DND-41 (cell line): Measurements from ENCODE around the gene PKN3.

ENCODE experiments used
- EZH2 ChIP-seq: IDR thresholded peaks from 3 replicates; pipeline ENCODE4 v1.6.1; 2012; ENCODE audit warnings: borderline replicate concordance, low read depth, mild to moderate bottlenecking, moderate library complexity, low read length, inconsistent platforms; ENCODE audit not compliant: severe bottlenecking
- TF ChIP-seq, protein P1 (sequence below): IDR thresholded peaks from 2 replicates; pipeline ENCODE4 v1.5.1; 2012; ENCODE audit warnings: borderline replicate concordance, low read length, moderate library complexity, mild to moderate bottlenecking; ENCODE audit not compliant: poor library complexity, severe bottlenecking; ENCODE audit errors: extremely low read depth

DNA sequence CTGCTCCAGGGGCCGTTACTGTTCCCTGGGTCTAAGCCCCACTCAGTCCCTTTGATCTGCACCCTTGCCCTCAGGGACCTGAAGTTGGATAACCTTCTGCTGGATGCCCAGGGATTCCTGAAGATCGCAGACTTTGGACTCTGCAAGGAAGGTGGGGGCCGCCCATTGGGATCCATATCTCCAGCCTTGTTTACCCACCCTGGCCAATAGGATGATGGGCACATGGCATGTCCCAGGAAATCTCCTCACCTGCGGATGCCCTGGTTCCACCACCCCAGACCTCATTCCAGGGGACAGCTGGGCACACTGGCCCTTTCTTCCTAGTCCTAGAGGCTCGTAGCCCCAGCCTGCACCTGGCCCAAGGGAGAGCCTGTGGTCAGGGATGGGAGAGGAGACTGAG is 16.2 kb downstream of the PKN3 start:
- TF ChIP-seq, protein P1, sequence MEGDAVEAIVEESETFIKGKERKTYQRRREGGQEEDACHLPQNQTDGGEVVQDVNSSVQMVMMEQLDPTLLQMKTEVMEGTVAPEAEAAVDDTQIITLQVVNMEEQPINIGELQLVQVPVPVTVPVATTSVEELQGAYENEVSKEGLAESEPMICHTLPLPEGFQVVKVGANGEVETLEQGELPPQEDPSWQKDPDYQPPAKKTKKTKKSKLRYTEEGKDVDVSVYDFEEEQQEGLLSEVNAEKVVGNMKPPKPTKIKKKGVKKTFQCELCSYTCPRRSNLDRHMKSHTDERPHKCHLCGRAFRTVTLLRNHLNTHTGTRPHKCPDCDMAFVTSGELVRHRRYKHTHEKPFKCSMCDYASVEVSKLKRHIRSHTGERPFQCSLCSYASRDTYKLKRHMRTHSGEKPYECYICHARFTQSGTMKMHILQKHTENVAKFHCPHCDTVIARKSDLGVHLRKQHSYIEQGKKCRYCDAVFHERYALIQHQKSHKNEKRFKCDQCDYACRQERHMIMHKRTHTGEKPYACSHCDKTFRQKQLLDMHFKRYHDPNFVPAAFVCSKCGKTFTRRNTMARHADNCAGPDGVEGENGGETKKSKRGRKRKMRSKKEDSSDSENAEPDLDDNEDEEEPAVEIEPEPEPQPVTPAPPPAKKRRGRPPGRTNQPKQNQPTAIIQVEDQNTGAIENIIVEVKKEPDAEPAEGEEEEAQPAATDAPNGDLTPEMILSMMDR, result no peak
- no peak for TF ChIP-seq EZH2
